HepG2 (cell line): ENCODE data around the gene ABCC5. TPM values are rescaled to one million over a fixed set of nuclear protein-coding genes. Genes with fewer than 3 reads are reported as not detected.
A peak's percentile ranks its signal among the peaks of the same experiment; 100 is the strongest.

Experiments
- CSRNP2 ChIP-seq: sonication (generic); formaldehyde crosslinking; conservative IDR thresholded peaks from 2 replicates; pipeline ENCODE4 v1.8.0; 2022; ENCODE audit warnings: low read depth, missing genetic modification reagents
- MAFK ChIP-seq, 2 experiments: IDR thresholded peaks in 1 of 2; conservative IDR thresholded peaks in 1 of 2; 2 replicates each; pipeline ENCODE4 v1.6.1; 2011; ENCODE audit warnings: improper control_type of control experiment in 2 of 2, low read length in 2 of 2
- MLXIP ChIP-seq: sonication (generic); formaldehyde crosslinking; IDR thresholded peaks from 2 replicates; pipeline ENCODE4 v1.9.0; 2021; ENCODE audit warnings: missing genetic modification reagents, borderline replicate concordance
- PLSCR1 ChIP-seq: sonication (generic); formaldehyde crosslinking; IDR thresholded peaks from 2 replicates; pipeline ENCODE4 v1.5.0; 2020; ENCODE audit warnings: missing genetic modification reagents, mild to moderate bottlenecking, borderline replicate concordance
- POGZ ChIP-seq: sonication (generic); formaldehyde crosslinking; IDR thresholded peaks from 2 replicates; pipeline ENCODE4 v1.4.0; 2020; ENCODE audit warnings: mild to moderate bottlenecking, missing genetic modification reagents
- SATB2 ChIP-seq: sonication (generic); formaldehyde crosslinking; IDR thresholded peaks from 2 replicates; pipeline ENCODE4 v1.5.0; 2020; ENCODE audit warnings: missing genetic modification reagents
- SMARCC2 ChIP-seq: fragments of 450-650 bp; IDR thresholded peaks from 2 replicates; pipeline ENCODE4 v1.6.1; 2017; ENCODE audit warnings: antibody characterized with exemption, mild to moderate bottlenecking
- TAF1 ChIP-seq: sonication (generic); formaldehyde crosslinking; IDR thresholded peaks from 2 replicates; pipeline ENCODE4 v1.4.0; 2020; ENCODE audit warnings: missing genetic modification reagents
- TERF1 ChIP-seq: sonication (generic); formaldehyde crosslinking; IDR thresholded peaks from 2 replicates; pipeline ENCODE4 v1.8.0; 2022; ENCODE audit warnings: mild to moderate bottlenecking, missing genetic modification reagents, moderate library complexity
- ZBED4 ChIP-seq: sonication (generic); formaldehyde crosslinking; IDR thresholded peaks from 2 replicates; pipeline ENCODE4 v1.4.0; 2020; ENCODE audit warnings: missing genetic modification reagents, borderline replicate concordance
- ZC3H4 ChIP-seq: sonication (generic); formaldehyde crosslinking; IDR thresholded peaks from 2 replicates; pipeline ENCODE4 v1.4.0; 2020; ENCODE audit warnings: missing genetic modification reagents, borderline replicate concordance
- ZFX ChIP-seq: sonication (generic); formaldehyde crosslinking; IDR thresholded peaks from 2 replicates; pipeline ENCODE4 v1.4.0; 2020; ENCODE audit warnings: mild to moderate bottlenecking, low read depth, missing genetic modification reagents, moderate library complexity
- ZNF17 ChIP-seq: sonication (generic); formaldehyde crosslinking; IDR thresholded peaks from 2 replicates; pipeline ENCODE4 v1.5.0; 2020; ENCODE audit warnings: mild to moderate bottlenecking, missing genetic modification reagents
- ZNF644 ChIP-seq: IDR thresholded peaks from 2 replicates; pipeline ENCODE4 v1.6.1; 2016; ENCODE audit warnings: low read depth
- ZNF740 ChIP-seq: sonication (generic); formaldehyde crosslinking; IDR thresholded peaks from 2 replicates; pipeline ENCODE4 v1.4.0; 2020; ENCODE audit warnings: missing genetic modification reagents
- polyA plus RNA-seq, 8 experiments: library from polyadenylated mRNA; depleted of rRNA in 3 of 8; stranded (reverse) in 7 of 8; unstranded in 1 of 8; fragments of >200 nt; fragmentation: Illumina TruSeq in 4 of 8; extraction: Trizol in 4 of 8; gene quantifications; 2 replicates each; pipeline versions ENCODE4 v1.2.1 to v1.2.3, GENCODE V29; 2011 to 2016; ENCODE audit warnings: low read depth in 4 of 8, missing spikeins in 1 of 8, mixed read lengths in 1 of 8; ENCODE audit not compliant: insufficient read depth in 1 of 8
- total RNA-seq, 5 experiments: library from RNA; depleted of rRNA; stranded (reverse); fragments of >200 nt; fragmentation: Illumina TruSeq; extraction: Trizol; gene quantifications; 2 replicates each; pipeline ENCODE4 v1.2.3, GENCODE V29; 2016; ENCODE audit warnings: low read depth in 1 of 5

ABCC5 gene
- total and polyA plus RNA-seq, 2 of the 13 experiments (the other 11 are each of a cell fraction or from before 2014, with no cell fraction given): 12.5 to 12.7 TPM

GRCh38 chr3:183884427-183885296, 133.0 kb downstream of the ABCC5 start, which contains the start of gene PARL (continued):
- TF ChIP-seq TERF1: peak; percentile 78; the same call in 1 of the 2 replicates
- peak; percentile 97 for TF ChIP-seq ZFX
- TF ChIP-seq SATB2 (CRISPR knock-in tag): no peak
- TF ChIP-seq ZNF740 (CRISPR knock-in tag): no peak; the same call in 1 of the 2 replicates
- no peak for TF ChIP-seq ZNF17 (CRISPR knock-in tag)
- TF ChIP-seq PLSCR1: no peak
- TF ChIP-seq ZBED4 (CRISPR knock-in tag): 0 out of 2 replicates have a peak, but pooled peaks have one; percentile 61
- TF ChIP-seq ZNF644: peak; percentile 86
- peak; percentile 98 for TF ChIP-seq POGZ (CRISPR knock-in tag)
- TF ChIP-seq ZC3H4: 0 out of 2 replicates have a peak, but pooled peaks have one; percentile 15
- TF ChIP-seq CSRNP2 (CRISPR knock-in tag): no peak
- TF ChIP-seq SMARCC2: no peak
- TF ChIP-seq MAFK (conservative IDR thresholded peaks at IDR 0.05 in 1 of 2, IDR thresholded peaks at IDR 0.05 in 1 of 2; ENCODE audit: low read length in 2 of 2): no peak
- TF ChIP-seq MLXIP (CRISPR knock-in tag): no peak
- peak; percentile 99 for TF ChIP-seq TAF1
